GM12891 (cell line): ENCODE results near the gene CRTC3.
"Not testable (repeated sequence)": the region's sequence is repeated elsewhere in the genome, so short reads cannot be mapped to it uniquely, and the experiment has no call there.

Source experiments
- DNase-seq: peaks from one replicate; pipeline ENCODE4 v3.0.0; 2011; ENCODE audit warnings: low spot score; ENCODE audit not compliant: insufficient read length
- FAIRE-seq: peaks from 2 replicates; lab custom pipeline; 2011; peaks lifted over from hg19 to GRCh38; lab: Jason Lieb, UNC
- PAX5 ChIP-seq: IDR thresholded peaks from 2 replicates; pipeline ENCODE4 v1.6.1; 2011; ENCODE audit warnings: low read length, moderate library complexity, mild to moderate bottlenecking; ENCODE audit not compliant: insufficient read depth, severe bottlenecking
- POLR2A ChIP-seq: IDR thresholded peaks from 2 replicates; pipeline ENCODE4 v1.6.1; 2011; ENCODE audit warnings: low read depth, low read length, control low read depth
- POLR2AphosphoS5 ChIP-seq: IDR thresholded peaks from 2 replicates; pipeline ENCODE4 v1.6.1; 2011; ENCODE audit warnings: low read depth, low read length, control low read depth
- POU2F2 ChIP-seq: IDR thresholded peaks from 2 replicates; pipeline ENCODE4 v1.6.1; 2011; ENCODE audit warnings: low read depth, mild to moderate bottlenecking, control low read depth, low read length, moderate library complexity
- SPI1 ChIP-seq: IDR thresholded peaks from 2 replicates; pipeline ENCODE4 v1.6.1; 2011; ENCODE audit warnings: low read depth, low read length, control low read depth
- TAF1 ChIP-seq: IDR thresholded peaks from 2 replicates; pipeline ENCODE4 v1.6.1; 2011; ENCODE audit warnings: low read depth, low read length, control low read depth

Gene CRTC3

GRCh38 chr15:90683876-90684275 lies 154.2 kb downstream of the CRTC3 start:
- DNase-seq (no peak), FAIRE-seq (no peak)
- TF ChIP-seq PAX5: no peak

GRCh38 chr15:90684281-90684680 lies 154.6 kb downstream of the CRTC3 start:
- DNase-seq: no peak
- peak; percentile 71 for FAIRE-seq
- TF ChIP-seq POLR2AphosphoS5 (no peak), SPI1 (no peak), POU2F2 (no peak), POLR2A (no peak), PAX5 (no peak), TAF1 (no peak)

GRCh38 chr15:90685591-90686434 lies 156.1 kb downstream of the CRTC3 start:
- peak; percentile 56; the same call in 1 of the 2 replicates for TF ChIP-seq SPI1
- no peak for TF ChIP-seq POLR2A
- TF ChIP-seq TAF1: no peak
- TF ChIP-seq POU2F2: no peak
- no peak for TF ChIP-seq PAX5
- TF ChIP-seq POLR2AphosphoS5: no peak
- DNase-seq (no peak), FAIRE-seq (peak; percentile 66)

- peak; percentile 95 for FAIRE-seq
- DNase-seq: no peak
Measured at GRCh38 chr15:90686435-90687218, 156.9 kb downstream of the CRTC3 start.

GRCh38 chr15:90689326-90689961 lies 159.7 kb downstream of the CRTC3 start:
- not testable (repeated sequence) for FAIRE-seq

More at GRCh38 chr15:90686435-90687218, 156.9 kb downstream of the CRTC3 start:
- TF ChIP-seq SPI1: peak; percentile 93
- TF ChIP-seq PAX5: no peak
- TF ChIP-seq TAF1: peak; percentile 47; the same call in 1 of the 2 replicates
- no peak for TF ChIP-seq POU2F2
- TF ChIP-seq POLR2A: no peak; the same call in 1 of the 2 replicates
- TF ChIP-seq POLR2AphosphoS5: no peak

GRCh38 chr15:90690585-90690984 lies 160.9 kb downstream of the CRTC3 start:
- no peak for DNase-seq
- FAIRE-seq: no peak
- TF ChIP-seq POLR2AphosphoS5 (no peak), PAX5 (no peak), TAF1 (no peak), POU2F2 (no peak), SPI1 (no peak), POLR2A (no peak)

More at GRCh38 chr15:90689326-90689961, 159.7 kb downstream of the CRTC3 start:
- not testable (repeated sequence) for DNase-seq

- TF ChIP-seq POLR2A (no peak), SPI1 (no peak), TAF1 (no peak)
- DNase-seq: no peak
- FAIRE-seq: no peak
Measured at GRCh38 chr15:90691369-90691768, 161.6 kb downstream of the CRTC3 start.

GRCh38 chr15:90691982-90692773 lies 162.5 kb downstream of the CRTC3 start:
- FAIRE-seq (peak; percentile 94), DNase-seq (no peak)
- TF ChIP-seq POLR2AphosphoS5 (no peak), PAX5 (no peak), TAF1 (no peak), SPI1 (no peak), POLR2A (no peak), POU2F2 (no peak)
